HCT116 (cell line): ENCODE results near the gene VANGL2. TPM values are rescaled to one million over a fixed set of nuclear protein-coding genes. Genes with fewer than 3 reads are reported as not detected.

Experiments used
- ATAC-seq: fragments of 200-7000 bp; cut with Tn5 transposase; 2 replicates; pipeline ENCODE4 v1.9.1; 2020; ENCODE audit warnings: mild to moderate bottlenecking, moderate library complexity
- BruUV-seq: library from RNA; stranded (reverse); fragments of 400-500 nt; replicated peaks from 2 replicates; lab custom pipeline; 2021; lab: Mats Ljungman, UMichigan
- CTCF ChIA-PET: fragments of 300-600 bp; sonication (Branson Sonifier 250); formaldehyde crosslinking; loops from one replicate; lab custom pipeline; 2021; ENCODE audit warnings: antibody characterized with exemption; lab: Charles Lee
- POLR2A ChIA-PET: fragments of 300-600, 350-600 bp; sonication (Branson Sonifier 250); formaldehyde crosslinking; loops from one replicate; lab custom pipeline; 2021; ENCODE audit warnings: antibody characterized with exemption; lab: Charles Lee
- RAD21 ChIA-PET, 2 experiments: fragments of 300-600 bp; sonication (Branson Sonifier 250); formaldehyde crosslinking; loops; one replicate each; lab custom pipeline; 2023; ENCODE audit warnings: low total read pairs in 2 of 2; ENCODE audit not compliant: uncharacterized antibody in 2 of 2, unreplicated experiment in 2 of 2, low non-redundant PET in 1 of 2; lab: Charles Lee
- DNase-seq: peaks from one replicate; pipeline ENCODE4 v3.0.0-alpha.2; 2010; ENCODE audit warnings: low read depth, low spot score
- H2AFZ ChIP-seq: fragments of 200-600 bp; shearing (Covaris generic), sonication (generic); 2 replicates; pipeline ENCODE4 v1.6.1; 2017; ENCODE audit warnings: low read depth, mixed run types, mixed read lengths, antibody characterized with exemption, low read length; ENCODE audit not compliant: poor library complexity, severe bottlenecking
- H3K27ac ChIP-seq: 2 replicates; pipeline ENCODE4 v1.5.1; 2012; ENCODE audit warnings: low read depth, low read length
- H3K27me3 ChIP-seq: fragments of 200-600 bp; sonication (generic); 2 replicates; pipeline ENCODE4 v1.6.1; 2016; ENCODE audit warnings: mixed run types, low read length, mixed read lengths; ENCODE audit not compliant: insufficient read depth
- H3K36me3 ChIP-seq, 2 experiments: fragments of 200-500 bp in 1 of 2; fragments of 200-600 bp in 1 of 2; sonication (Bioruptor generic) in 1 of 2; sonication (generic) in 1 of 2; 2 replicates each; pipeline versions ENCODE4 v1.5.1 to v1.6.1; 2014 to 2016; ENCODE audit warnings: low read length in 2 of 2, inconsistent platforms in 1 of 2, mixed read lengths in 1 of 2, mixed run types in 1 of 2; ENCODE audit not compliant: insufficient read depth in 2 of 2, control insufficient read depth in 1 of 2
- H3K4me1 ChIP-seq, 2 experiments: fragments of 200-600 bp in 1 of 2; sonication (generic) in 1 of 2; 2 replicates each; pipeline versions ENCODE4 v1.5.1 to v1.6.1; 2012 to 2017; ENCODE audit warnings: low read length in 2 of 2, inconsistent platforms in 1 of 2, mild to moderate bottlenecking in 1 of 2, mixed read lengths in 1 of 2, mixed run types in 1 of 2, moderate library complexity in 1 of 2; ENCODE audit not compliant: insufficient read depth in 2 of 2, control insufficient read depth in 1 of 2
- H3K4me2 ChIP-seq: fragments of 200-600 bp; sonication (generic); 2 replicates; pipeline ENCODE4 v1.6.1; 2017; ENCODE audit warnings: mixed run types, low read length, mixed read lengths
- H3K4me3 ChIP-seq, 2 experiments: fragments of 200-600 bp in 1 of 2; sonication (generic) in 1 of 2; replicated peaks in 1 of 2; 2 replicates each; pipeline ENCODE4 v1.5.1; 2011 to 2016; ENCODE audit warnings: low read length in 2 of 2, control low read depth in 1 of 2, low read depth in 1 of 2, mild to moderate bottlenecking in 1 of 2, mixed read lengths in 1 of 2, mixed run types in 1 of 2
- H3K79me2 ChIP-seq: fragments of 200-600 bp; sonication (generic); 2 replicates; pipeline ENCODE4 v1.6.1; 2017; ENCODE audit warnings: mild to moderate bottlenecking, mixed run types, low read length, moderate library complexity, mixed read lengths; ENCODE audit not compliant: insufficient read depth
- H3K9ac ChIP-seq: fragments of 200-600 bp; sonication (generic); 2 replicates; pipeline ENCODE4 v1.6.1; 2016; ENCODE audit warnings: low read length, mixed read lengths
- H3K9me2 ChIP-seq: fragments of 200-600 bp; sonication (generic), shearing (Covaris generic); 2 replicates; pipeline ENCODE4 v1.6.1; 2017; ENCODE audit warnings: mixed run types, mild to moderate bottlenecking, moderate library complexity; ENCODE audit not compliant: insufficient read depth
- H3K9me3 ChIP-seq, 2 experiments: fragments of 200-500 bp in 1 of 2; fragments of 200-600 bp in 1 of 2; sonication (Bioruptor generic) in 1 of 2; sonication (generic) in 1 of 2; 2 replicates each; pipeline ENCODE4 v1.6.1; 2014 to 2017; ENCODE audit warnings: low read length in 2 of 2, mixed read lengths in 2 of 2, inconsistent platforms in 1 of 2, low read depth in 1 of 2, mild to moderate bottlenecking in 1 of 2, mixed run types in 1 of 2, moderate library complexity in 1 of 2; ENCODE audit not compliant: control insufficient read depth in 1 of 2, insufficient read depth in 1 of 2
- H4K20me1 ChIP-seq: fragments of 200-600 bp; sonication (generic), shearing (Covaris generic); 2 replicates; pipeline ENCODE4 v1.6.1; 2017; ENCODE audit warnings: mixed run types, mild to moderate bottlenecking, moderate library complexity; ENCODE audit not compliant: insufficient read depth
- CBX3 ChIP-seq: IDR thresholded peaks from 2 replicates; pipeline ENCODE4 v1.6.1; 2012; ENCODE audit warnings: low read depth
- EGR1 ChIP-seq: IDR thresholded peaks from 2 replicates; pipeline ENCODE4 v1.6.1; 2012; ENCODE audit warnings: low read depth
- ELF1 ChIP-seq: IDR thresholded peaks from 2 replicates; pipeline ENCODE4 v1.6.1; 2012; ENCODE audit warnings: low read depth, borderline replicate concordance
- EZH2phosphoT487 ChIP-seq: fragments of 200-600 bp; IDR thresholded peaks from 2 replicates; pipeline ENCODE4 v1.6.1; 2018; ENCODE audit warnings: antibody characterized with exemption, borderline replicate concordance
- POLR2AphosphoS5 ChIP-seq: IDR thresholded peaks from 2 replicates; pipeline ENCODE4 v1.6.1; 2011; ENCODE audit warnings: mild to moderate bottlenecking, low read depth, low read length, moderate library complexity
- RAD21 ChIP-seq: IDR thresholded peaks from 2 replicates; pipeline ENCODE4 v1.6.1; 2012; ENCODE audit warnings: low read depth, mild to moderate bottlenecking
- SIN3A ChIP-seq: IDR thresholded peaks from 2 replicates; pipeline ENCODE4 v1.6.1; 2012; ENCODE audit warnings: low read depth
- SRF ChIP-seq: IDR thresholded peaks from 2 replicates; pipeline ENCODE4 v1.6.1; 2012; ENCODE audit warnings: low read depth
- TCF7L2 ChIP-seq: IDR thresholded peaks from 2 replicates; pipeline ENCODE4 v1.7.0; 2011; ENCODE audit warnings: borderline replicate concordance, inconsistent platforms; ENCODE audit not compliant: insufficient read depth, insufficient read length; ENCODE audit errors: extremely low read depth
- YY1 ChIP-seq: IDR thresholded peaks from 2 replicates; pipeline ENCODE4 v1.6.1; 2011; ENCODE audit warnings: low read length, low read depth, moderate library complexity, mild to moderate bottlenecking; ENCODE audit not compliant: insufficient replicate concordance; ENCODE audit errors: extremely low read depth
- ZFX ChIP-seq: fragments of 450-650 bp; IDR thresholded peaks from 2 replicates; pipeline ENCODE4 v1.6.1; 2017
- intact Hi-C: fragments of 100-400 bp; cut with micrococcal nuclease; formaldehyde crosslinking; loops from 2 replicates; pipeline ENCODE4 v1.10.0; 2022
- total RNA-seq: library from RNA; stranded (reverse); gene quantifications from one replicate; pipeline ENCODE4 v1.2.1, GENCODE V29; 2021; ENCODE audit not compliant: unreplicated experiment
- TF ChIP-seq, protein P1 (sequence below), 3 experiments: fragments of 200-600 bp in 1 of 3; sonication (generic) in 1 of 3; IDR thresholded peaks in 2 of 3; conservative IDR thresholded peaks in 1 of 3; 2 replicates each; pipeline ENCODE4 v1.5.1; 2012 to 2017; ENCODE audit warnings: low read depth in 2 of 3, low read length in 2 of 3, antibody characterized with exemption in 1 of 3, borderline replicate concordance in 1 of 3, control low read depth in 1 of 3, mild to moderate bottlenecking in 1 of 3, mixed read lengths in 1 of 3, mixed run types in 1 of 3, moderate library complexity in 1 of 3; ENCODE audit not compliant: insufficient read depth in 1 of 3
- TF ChIP-seq, protein P2 (sequence below): IDR thresholded peaks from 2 replicates; pipeline ENCODE4 v1.6.1; 2012
- TF ChIP-seq, protein P3 (sequence below): IDR thresholded peaks from 2 replicates; pipeline ENCODE4 v1.6.1; 2012

The VANGL2 gene
- total RNA-seq, 1 experiment from 2014 or later, result 1.1 TPM

DNA sequence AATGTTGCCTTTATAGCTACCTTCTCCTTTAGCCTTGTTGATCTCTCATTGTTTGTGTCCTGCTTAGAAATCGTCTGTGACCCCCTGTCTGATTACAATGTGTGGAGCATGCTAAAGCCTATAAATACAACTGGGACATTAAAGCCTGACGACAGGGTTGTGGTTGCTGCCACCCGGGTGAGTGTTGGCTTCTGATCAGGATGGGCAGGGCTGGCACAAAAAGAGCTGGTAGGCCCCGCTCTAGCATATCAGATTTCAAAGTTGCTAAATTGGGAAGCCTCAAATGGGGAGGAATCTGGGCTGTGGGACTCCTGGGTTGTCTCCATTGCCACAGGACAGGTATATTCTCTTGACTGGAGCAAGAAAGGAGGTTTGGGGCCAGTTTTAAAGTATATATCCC is 48.7 kb upstream of the VANGL2 start (continued):
- TF ChIP-seq, protein P1, sequence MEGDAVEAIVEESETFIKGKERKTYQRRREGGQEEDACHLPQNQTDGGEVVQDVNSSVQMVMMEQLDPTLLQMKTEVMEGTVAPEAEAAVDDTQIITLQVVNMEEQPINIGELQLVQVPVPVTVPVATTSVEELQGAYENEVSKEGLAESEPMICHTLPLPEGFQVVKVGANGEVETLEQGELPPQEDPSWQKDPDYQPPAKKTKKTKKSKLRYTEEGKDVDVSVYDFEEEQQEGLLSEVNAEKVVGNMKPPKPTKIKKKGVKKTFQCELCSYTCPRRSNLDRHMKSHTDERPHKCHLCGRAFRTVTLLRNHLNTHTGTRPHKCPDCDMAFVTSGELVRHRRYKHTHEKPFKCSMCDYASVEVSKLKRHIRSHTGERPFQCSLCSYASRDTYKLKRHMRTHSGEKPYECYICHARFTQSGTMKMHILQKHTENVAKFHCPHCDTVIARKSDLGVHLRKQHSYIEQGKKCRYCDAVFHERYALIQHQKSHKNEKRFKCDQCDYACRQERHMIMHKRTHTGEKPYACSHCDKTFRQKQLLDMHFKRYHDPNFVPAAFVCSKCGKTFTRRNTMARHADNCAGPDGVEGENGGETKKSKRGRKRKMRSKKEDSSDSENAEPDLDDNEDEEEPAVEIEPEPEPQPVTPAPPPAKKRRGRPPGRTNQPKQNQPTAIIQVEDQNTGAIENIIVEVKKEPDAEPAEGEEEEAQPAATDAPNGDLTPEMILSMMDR (IDR thresholded peaks at IDR 0.05 in 2 of 3, conservative IDR thresholded peaks at IDR 0.05 in 1 of 3; ENCODE audit: borderline replicate concordance in 1 of 3, insufficient read depth in 1 of 3, low read depth in 2 of 3, low read length in 2 of 3), result no peak
- no peak for TF ChIP-seq CBX3
- TF ChIP-seq, all 23 proteins: peak for 0

DNA sequence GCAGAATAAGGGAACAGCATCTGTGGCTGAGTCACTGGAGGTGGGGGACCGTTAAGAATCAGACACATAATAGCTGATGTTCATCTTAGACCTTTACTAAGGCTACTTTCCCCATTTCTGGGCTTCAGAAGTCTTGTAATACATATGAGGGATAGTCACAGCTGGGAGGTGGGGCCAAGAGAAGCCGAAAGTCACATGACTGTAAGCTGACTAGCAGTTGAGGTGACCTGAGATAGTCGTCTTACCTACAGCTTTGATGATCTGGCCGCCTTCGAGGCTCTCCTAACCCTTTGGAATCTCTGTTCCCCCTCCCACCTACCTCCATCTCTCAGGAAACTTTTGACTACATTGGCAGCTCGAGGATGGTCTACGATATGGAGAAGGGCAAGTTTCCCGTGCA is 47.8 kb upstream of the VANGL2 start:
- no peaks in the 10 kb centered on the region for H3K9me2 ChIP-seq
- no peaks in the 10 kb centered on the region for H3K9me3 ChIP-seq
- no peak for TF ChIP-seq POLR2AphosphoS5
- no peak overlapping the region for H3K9ac ChIP-seq
- no peaks in the 10 kb centered on the region for H3K79me2 ChIP-seq
- ATAC-seq (no peak), DNase-seq (no peak)
- intact Hi-C loops, result no loop called here
- BruUV-seq, result no TSS peak
- RAD21 ChIA-PET, result no interaction called here
- no peaks in the 10 kb centered on the region for H4K20me1 ChIP-seq
- CTCF ChIA-PET, result interaction anchor here (0.7 to 3.1 kb wide), 4 partner anchors 24 to 159 kb away, joined by 3 to 21 read pairs (median 5); no protein-coding TSS in a partner anchor
- H3K36me3 ChIP-seq, result peaks cover 41 to 58% of the 10 kb centered on the region in 2 experiments; a peak in 3 of 4 replicates
- H3K4me1 ChIP-seq, result no peaks in the 10 kb centered on the region
- POLR2A ChIA-PET, result interaction anchor here (0.6 kb wide), 1 partner anchor 36 kb away, joined by 3 read pairs; no protein-coding TSS in a partner anchor
- no peaks in the 10 kb centered on the region for H3K27me3 ChIP-seq
- H3K4me3 ChIP-seq, result no peak overlapping the region
- no peak overlapping the region for H2AFZ ChIP-seq
- no peak overlapping the region for H3K27ac ChIP-seq
- no peak overlapping the region for H3K4me2 ChIP-seq

DNA sequence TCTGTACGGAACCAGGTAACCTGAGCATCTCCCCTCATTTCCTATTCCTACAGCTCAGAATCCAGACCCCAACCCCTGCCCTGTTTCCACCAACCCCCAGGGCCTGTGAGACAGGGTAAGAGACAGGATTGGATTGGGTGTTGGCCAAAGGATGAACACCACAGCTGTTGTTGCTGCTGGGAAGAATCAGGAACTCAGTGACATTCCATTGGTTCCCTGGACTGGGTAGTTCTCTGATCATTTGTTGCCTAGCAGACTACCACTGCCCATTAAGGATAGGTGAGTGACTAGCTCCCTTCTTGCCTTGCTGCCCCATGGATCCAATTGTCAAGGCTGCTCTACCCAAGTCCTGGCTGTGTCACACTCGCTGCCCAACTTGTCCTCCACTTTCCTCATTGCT is 47.1 kb upstream of the VANGL2 start:
- DNase-seq, result no peak
- Histone ChIP-seq H2AFZ (no peak overlapping the region), H3K79me2 (no peaks in the 10 kb centered on the region), H3K27me3 (no peaks in the 10 kb centered on the region), H4K20me1 (no peaks in the 10 kb centered on the region), H3K36me3 (peaks cover 41 to 58% of the 10 kb centered on the region in 2 experiments; a peak in 3 of 4 replicates), H3K27ac (no peak overlapping the region), H3K9me2 (no peaks in the 10 kb centered on the region), H3K9ac (no peak overlapping the region), H3K4me2 (no peak overlapping the region), H3K9me3 (no peaks in the 10 kb centered on the region), H3K4me1 (no peaks in the 10 kb centered on the region), H3K4me3 (no peak overlapping the region)
- BruUV-seq, result no TSS peak
- POLR2A ChIA-PET, result interaction anchor here (0.6 kb wide), 1 partner anchor 35 kb away, joined by 3 read pairs; no protein-coding TSS in a partner anchor
- RAD21 ChIA-PET, result no interaction called here
- CTCF ChIA-PET, result interaction anchor here (0.7 to 3.1 kb wide), 3 partner anchors 63 to 160 kb away, joined by 3 to 21 read pairs (median 4); no protein-coding TSS in a partner anchor
- intact Hi-C loops, result no loop called here
- no peak for ATAC-seq
- no peak for TF ChIP-seq SIN3A
- TF ChIP-seq YY1, result no peak
- no peak for TF ChIP-seq TCF7L2
- no peak for TF ChIP-seq EGR1
- TF ChIP-seq SRF, result no peak
- TF ChIP-seq ZFX, result no peak
- TF ChIP-seq, protein P2, sequence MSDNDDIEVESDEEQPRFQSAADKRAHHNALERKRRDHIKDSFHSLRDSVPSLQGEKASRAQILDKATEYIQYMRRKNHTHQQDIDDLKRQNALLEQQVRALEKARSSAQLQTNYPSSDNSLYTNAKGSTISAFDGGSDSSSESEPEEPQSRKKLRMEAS, result no peak
- no peak for TF ChIP-seq POLR2AphosphoS5
- TF ChIP-seq, protein P3, sequence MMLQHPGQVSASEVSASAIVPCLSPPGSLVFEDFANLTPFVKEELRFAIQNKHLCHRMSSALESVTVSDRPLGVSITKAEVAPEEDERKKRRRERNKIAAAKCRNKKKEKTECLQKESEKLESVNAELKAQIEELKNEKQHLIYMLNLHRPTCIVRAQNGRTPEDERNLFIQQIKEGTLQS, result no peak
- no peak for TF ChIP-seq CBX3
- TF ChIP-seq EZH2phosphoT487, result no peak
- no peak for TF ChIP-seq ELF1
- no peak for TF ChIP-seq RAD21
